ENCODE results near the gene CHN2.

The CHN2 gene

DNA sequence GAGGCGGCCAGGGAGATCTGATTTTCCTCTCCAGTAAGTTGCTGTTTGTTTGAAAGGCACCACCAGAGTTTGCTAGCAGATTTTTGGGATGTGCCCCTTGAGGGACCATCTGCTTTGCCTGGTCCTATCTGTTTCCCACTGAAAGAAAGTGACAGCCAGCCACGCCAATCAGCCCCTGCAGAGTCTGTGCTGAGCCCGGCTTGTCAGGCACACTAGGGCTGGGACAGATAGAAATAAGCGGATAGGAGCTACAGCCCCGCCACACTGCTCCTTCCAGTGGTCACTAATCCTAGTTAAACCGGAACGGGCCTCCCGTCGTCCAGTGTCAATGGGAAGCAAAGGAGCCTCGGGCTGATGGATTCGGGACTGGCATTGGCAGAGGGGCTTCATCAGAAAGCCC lies 207.2 kb downstream of the CHN2 start:
- DNase-seq (ENCODE audit: low spot score) = no peak

GRCh38 chr7:29405891-29406290 lies 211.3 kb downstream of the CHN2 start:
- DNase-seq (ENCODE audit: low spot score) = no peak

DNA sequence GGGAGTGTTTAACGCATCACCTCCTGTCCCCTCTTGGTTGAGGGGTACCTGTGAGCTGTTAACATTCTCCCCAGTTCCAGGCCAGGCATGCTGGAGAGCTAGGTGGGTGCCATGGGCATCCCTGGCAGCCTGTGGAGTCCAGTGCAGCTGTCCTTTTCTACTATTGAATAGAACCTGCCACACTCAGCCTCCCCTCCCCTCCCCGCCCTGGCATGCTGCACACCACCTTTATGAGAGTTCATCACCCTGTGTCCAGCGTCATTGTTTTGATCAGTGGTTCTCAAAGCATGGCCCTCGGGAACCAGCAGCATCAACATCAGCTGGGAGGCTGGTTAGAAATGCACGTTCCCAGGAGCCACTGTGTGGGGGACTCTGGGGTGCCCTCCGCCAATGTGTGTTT lies 211.8 kb downstream of the CHN2 start:
- no peak for DNase-seq (ENCODE audit: low spot score)

DNA sequence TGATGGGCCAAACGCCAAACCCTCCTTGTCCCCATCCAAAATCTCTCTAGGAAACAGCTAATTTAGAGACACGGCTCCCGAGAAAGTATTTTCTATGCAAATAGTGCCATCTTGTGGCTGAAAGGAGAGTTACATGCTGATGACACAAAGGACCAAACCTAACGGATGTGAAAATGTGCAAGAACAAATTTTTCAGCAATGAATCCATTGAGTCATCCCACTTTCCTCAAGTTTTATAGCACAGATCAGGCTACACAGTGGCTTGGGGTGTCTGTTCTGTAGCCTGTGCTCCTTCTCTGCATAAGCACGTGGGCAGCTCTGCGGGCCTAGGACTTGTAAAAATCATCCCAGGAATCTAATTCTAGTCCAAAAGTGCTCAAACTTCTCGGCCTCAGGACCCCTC lies 214.3 kb downstream of the CHN2 start:
- peak; percentile 70 for DNase-seq (ENCODE audit: low spot score)

GRCh38 chr7:29410996-29411395 lies 216.4 kb downstream of the CHN2 start:
- DNase-seq (ENCODE audit: low spot score) = no peak

DNA sequence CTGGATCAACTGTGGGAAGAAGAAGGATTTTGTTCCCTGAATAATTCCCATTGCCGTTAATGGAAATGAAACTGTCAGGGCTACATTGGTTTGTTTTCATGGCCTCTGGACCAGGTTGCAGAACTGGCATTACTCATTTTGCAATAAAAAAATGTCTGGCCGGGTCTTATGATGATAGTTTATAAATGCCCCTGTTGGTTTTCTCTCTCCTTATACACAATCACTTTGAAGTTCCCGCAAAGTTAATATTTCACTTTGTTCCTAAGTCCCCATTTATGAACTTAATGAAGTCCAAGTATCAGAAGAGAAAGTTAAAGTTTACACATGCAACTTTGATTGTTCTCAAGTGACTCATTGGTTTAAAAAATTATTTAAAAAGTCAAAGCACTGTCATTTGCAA lies 218.3 kb downstream of the CHN2 start:
- no peak for DNase-seq (ENCODE audit: low spot score)

DNA sequence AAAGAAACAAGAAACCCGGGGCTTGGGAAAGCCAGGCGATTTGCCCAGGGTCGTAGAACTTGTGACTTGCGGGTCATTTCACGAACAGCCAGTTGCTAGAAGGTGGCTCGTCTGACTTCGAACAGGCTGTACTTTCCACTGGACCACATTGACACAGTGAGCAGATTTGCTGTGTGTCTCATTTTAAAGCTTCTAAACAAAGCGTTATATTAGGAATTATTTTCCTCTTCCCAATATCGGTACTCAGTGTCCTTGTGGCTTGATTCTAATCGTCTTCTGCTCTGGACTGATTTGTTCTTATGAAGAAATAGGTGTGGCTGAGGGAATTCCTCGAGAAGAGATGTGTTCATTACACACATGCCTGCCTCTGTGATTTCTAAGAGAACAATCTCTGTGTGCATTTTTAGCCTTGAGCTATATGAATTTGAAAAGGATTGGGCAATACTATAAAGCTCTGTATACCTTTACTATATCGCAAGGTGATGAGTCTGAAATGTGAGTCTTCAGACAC lies 219.1 kb downstream of the CHN2 start:
- no peak for DNase-seq (ENCODE audit: low spot score)

DNA sequence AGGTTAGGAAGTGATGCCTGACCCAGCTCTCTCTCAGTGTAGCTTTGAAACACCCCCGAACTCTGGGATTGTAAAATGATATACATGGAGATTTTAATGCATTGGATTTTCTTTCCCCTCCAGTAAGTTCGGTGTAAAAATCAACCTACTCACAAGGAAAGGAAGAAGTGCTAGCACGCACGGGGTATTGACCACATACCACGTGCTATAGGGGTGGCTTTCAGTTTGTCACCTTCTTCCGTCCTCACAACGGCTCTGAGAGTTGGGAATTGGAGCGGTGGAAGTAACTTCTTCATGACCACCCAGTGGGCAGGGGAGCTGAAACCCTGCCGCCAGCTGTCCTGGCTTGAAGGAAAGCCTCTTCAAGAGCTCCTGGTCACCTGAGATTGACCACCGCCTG lies 219.6 kb downstream of the CHN2 start:
- no peak for DNase-seq (ENCODE audit: low spot score)

DNA sequence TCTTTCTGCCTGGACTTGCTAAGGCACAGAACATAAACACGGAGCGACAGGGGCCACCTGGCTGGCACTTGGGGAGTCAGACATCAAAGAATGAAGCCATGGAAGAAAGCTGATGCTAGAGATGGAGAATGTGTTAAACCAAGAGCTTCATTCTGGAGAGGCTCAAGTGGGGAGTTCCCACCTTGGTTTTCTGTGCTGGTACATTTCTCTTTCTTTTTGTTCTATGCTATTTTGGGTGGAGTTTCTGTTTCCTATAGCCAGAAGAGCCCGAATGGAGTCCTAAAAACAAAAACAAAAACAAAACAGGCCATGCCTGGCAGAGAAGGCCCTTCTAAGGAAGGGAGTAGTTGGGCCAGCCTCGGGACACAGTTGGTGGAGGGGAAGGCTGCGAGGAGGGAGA lies 220.6 kb downstream of the CHN2 start:
- no peak for DNase-seq (ENCODE audit: low spot score)

GRCh38 chr7:29416276-29416937 lies 221.8 kb downstream of the CHN2 start:
- DNase-seq (ENCODE audit: low spot score) = no peak

DNA sequence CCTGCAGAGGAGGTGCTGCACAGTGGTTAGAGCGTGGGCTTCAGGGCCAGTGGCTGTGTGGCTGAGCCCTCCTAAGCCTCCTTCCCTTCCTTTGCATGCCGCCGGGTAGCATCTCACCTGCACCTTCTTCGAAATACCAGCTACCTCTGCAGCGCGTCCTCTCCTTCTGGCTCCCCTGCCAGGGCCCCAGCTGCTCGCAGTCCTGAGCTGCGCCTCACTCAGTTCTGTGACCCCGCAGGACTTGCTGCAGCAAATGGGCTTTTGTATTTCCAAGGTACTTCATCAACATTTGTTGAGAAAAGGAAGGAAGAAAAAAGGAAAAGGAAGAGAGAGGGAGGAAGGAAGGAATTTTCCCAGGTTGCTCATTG lies 222.3 kb downstream of the CHN2 start:
- no peak for DNase-seq (ENCODE audit: low spot score)

DNA sequence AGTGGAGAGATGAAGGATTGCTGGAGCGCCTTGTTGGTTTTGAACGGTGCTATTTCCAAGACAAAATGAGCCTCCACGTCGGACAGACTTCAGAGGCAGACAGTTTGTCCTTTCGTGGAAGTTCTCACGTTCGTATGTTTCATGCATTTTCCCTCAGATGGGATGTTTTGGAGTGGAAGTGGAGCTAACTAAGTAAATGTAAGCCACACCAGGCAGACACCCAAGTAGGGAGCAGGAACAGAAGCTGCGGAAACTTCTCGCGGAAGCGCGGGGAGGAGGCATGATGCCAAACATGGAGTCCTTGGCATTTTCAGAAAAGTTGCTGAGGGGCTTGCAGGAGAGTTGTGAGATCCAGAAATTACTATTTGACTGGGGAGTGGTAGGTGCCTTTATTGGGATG lies 223.5 kb downstream of the CHN2 start:
- DNase-seq (ENCODE audit: low spot score) = no peak

- DNase-seq (ENCODE audit: low spot score) = no peak
Observed at GRCh38 chr7:29418651-29419050, 224.1 kb downstream of the CHN2 start.

DNA sequence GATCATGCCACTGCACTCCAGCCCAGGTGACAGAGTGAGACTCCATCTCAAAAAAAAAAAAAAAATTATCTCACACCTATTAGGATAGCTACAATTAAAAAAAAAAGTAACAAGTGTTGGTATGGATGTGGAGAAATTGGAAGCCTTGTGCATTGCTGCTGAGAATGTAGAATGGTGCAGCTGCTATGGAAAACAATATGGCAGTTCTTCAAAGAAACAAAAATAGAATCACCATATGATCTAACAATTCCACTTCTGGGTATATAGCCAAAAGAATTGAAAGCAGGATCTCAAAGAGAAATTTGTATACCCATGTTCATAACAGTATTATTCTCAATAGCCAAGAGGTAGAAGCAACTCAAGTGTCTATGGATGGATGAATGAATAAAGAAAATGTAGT lies 225.4 kb downstream of the CHN2 start:
- no peak for DNase-seq (ENCODE audit: low spot score)

DNA sequence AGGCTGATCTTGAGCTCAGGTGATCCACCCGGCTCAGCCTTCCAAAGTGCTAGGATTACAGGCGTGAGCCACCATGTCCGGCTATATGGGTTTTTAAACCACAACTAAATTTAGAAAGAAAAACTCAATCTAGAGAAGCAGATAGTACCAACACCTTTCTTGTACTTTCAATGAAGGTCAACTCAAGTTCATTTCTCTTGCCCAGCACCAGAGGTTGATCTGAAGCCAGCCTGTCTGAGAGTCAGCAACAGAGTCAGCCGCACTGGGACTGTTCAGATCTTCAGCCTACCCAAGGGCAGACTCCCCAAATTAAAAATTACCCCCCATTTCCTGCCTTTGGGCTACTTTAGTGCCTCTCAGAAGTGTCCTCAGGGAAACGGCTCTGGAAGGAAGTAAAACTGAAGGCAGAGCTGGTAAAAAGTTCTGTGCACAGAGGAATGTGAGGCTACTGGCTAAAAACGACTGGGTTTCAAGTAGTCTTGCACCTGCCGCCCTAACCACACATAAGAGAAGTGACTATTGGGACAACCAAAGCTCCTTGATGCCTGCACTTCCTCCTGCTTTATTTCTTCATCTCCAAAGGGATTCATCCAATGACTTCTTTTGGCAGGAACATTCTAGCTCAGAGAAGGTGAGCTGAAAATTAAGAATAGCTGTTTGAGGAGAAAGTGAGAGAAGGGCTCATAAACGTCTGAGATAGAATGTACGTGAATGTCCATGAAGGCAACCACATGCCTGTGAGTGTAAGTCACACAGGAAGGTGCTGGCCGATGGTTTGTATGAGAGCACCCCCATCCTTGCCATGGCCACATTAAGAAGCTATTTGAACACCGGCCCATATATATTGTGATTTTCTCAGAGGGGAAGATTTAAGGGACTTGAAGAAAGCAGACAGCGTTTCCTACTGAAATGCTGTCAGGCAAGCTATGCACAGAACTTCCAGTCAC lies 226.7 kb downstream of the CHN2 start:
- DNase-seq (ENCODE audit: low spot score) = no peak

- no peak for DNase-seq (ENCODE audit: low spot score)
Observed at GRCh38 chr7:29422829-29423228, 228.3 kb downstream of the CHN2 start.

DNA sequence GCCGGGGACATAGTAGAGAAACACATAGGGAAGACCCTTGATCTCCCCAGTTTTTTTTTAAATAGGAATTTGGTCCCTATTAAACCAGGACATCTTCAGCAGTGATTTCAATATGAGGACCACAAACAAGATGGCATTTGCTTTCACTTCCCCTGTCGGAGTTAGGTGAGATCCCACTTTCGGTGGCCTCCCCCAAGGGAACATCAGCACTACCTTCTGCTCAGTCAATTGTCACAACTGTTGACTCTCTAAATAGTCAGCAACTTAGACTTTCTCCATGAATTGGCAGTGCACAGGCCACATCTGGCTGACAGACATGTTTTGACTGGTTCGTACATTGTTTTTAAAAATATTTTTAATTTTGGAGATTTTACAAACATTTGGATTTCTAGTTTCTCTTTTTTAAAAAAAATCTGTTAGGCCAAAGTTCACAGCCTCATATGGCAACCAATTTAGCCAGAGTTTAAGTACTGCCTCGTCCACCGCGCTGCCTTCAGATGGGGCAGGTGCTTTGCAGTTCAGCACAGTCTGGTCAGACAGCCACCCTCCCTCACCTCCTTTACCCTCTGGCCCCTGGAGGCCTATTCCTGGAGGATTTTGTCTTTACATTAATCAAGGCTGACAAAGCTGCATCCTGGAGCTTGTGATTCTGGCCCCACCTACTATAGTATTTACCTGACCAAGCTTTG lies 229.9 kb downstream of the CHN2 start:
- DNase-seq (ENCODE audit: low spot score) = no peak

- no peak for DNase-seq (ENCODE audit: low spot score)
Observed at GRCh38 chr7:29424984-29425309, 230.4 kb downstream of the CHN2 start.

- no peak for DNase-seq (ENCODE audit: low spot score)
Observed at GRCh38 chr7:29426587-29426986, 232.0 kb downstream of the CHN2 start.

GRCh38 chr7:29429401-29429800 lies 234.8 kb downstream of the CHN2 start:
- DNase-seq (ENCODE audit: low spot score) = no peak

- DNase-seq (ENCODE audit: low spot score) = no peak
Observed at GRCh38 chr7:29430279-29430949, 235.8 kb downstream of the CHN2 start.

DNA sequence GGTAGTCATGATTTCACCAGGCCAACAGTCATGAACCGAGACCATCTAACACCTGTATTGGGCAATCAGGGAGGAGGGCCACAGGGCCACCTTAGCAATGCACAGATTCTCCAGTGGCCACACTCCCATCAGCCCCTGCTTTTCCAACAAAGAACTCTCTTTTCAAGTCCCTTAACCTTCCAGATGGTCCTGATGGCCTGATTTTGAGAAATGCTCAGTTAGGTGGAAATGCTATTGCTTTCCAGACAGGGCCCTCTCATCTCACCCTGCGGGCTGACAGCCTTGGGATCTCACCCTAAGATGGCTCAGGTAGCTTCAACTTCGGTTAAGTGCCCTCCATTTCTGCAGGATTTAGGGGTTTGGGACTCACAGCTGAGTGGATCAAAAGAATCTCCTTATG lies 237.1 kb downstream of the CHN2 start:
- DNase-seq (ENCODE audit: low spot score) = no peak

Data from kidney capillary endothelial cell (primary cell).